Endothelial cell of umbilical vein (primary cell): ENCODE results near the gene DLK1. TPM values are rescaled to one million over a fixed set of nuclear protein-coding genes. Genes with fewer than 3 reads are reported as not detected.

Experiments used
- BruUV-seq: library from RNA; stranded (reverse); fragments of 400-500 nt; replicated peaks from 2 replicates; lab custom pipeline; 2021; lab: Mats Ljungman, UMichigan
- CTCF ChIA-PET: fragments of 300-600, 350-600 bp; sonication (Branson Sonifier 250); formaldehyde crosslinking; loops from one replicate; lab custom pipeline; 2021; ENCODE audit warnings: antibody characterized with exemption, inconsistent platforms; lab: Charles Lee
- POLR2A ChIA-PET: fragments of 300-600, 350-600 bp; sonication (Branson Sonifier 250); formaldehyde crosslinking; loops from one replicate; lab custom pipeline; 2021; ENCODE audit warnings: antibody characterized with exemption, inconsistent platforms; lab: Charles Lee
- DNase-seq: peaks from one replicate; pipeline ENCODE4 v3.0.0-alpha.2; 2011; ENCODE audit warnings: low read depth, low spot score
- FAIRE-seq: peaks from 2 replicates; lab custom pipeline; 2011; peaks lifted over from hg19 to GRCh38; lab: Jason Lieb, UNC
- H2AFZ ChIP-seq: 2 replicates; pipeline ENCODE4 v1.6.0; 2012; ENCODE audit warnings: low read depth, low read length, control low read depth, inconsistent platforms
- H3K27ac ChIP-seq: 2 replicates; pipeline ENCODE4 v1.5.1; 2011; ENCODE audit warnings: low read depth, mild to moderate bottlenecking, control low read depth, low read length, moderate library complexity; ENCODE audit not compliant: insufficient read depth
- H3K27me3 ChIP-seq, 2 experiments: 2 replicates each; pipeline versions ENCODE4 v1.6.0 to v1.6.1; 2011; ENCODE audit warnings: low read length in 2 of 2, mixed read lengths in 1 of 2; ENCODE audit not compliant: control insufficient read depth in 2 of 2, insufficient read depth in 2 of 2
- H3K36me3 ChIP-seq, 2 experiments: 2 replicates in 1 of 2; 3 replicates in 1 of 2; pipeline ENCODE4 v1.5.1; 2011; ENCODE audit warnings: low read length in 2 of 2, mild to moderate bottlenecking in 1 of 2, moderate library complexity in 1 of 2; ENCODE audit not compliant: control insufficient read depth in 2 of 2, insufficient read depth in 2 of 2; ENCODE audit errors: extremely low read depth in 1 of 2
- H3K4me1 ChIP-seq: 3 replicates; pipeline ENCODE4 v1.5.1; 2011; ENCODE audit warnings: mild to moderate bottlenecking, low read length; ENCODE audit not compliant: control insufficient read depth, insufficient read depth; ENCODE audit errors: extremely low read depth
- H3K4me2 ChIP-seq: 2 replicates; pipeline ENCODE4 v1.6.1; 2011; ENCODE audit warnings: low read length, control low read depth, mixed read lengths; ENCODE audit not compliant: insufficient read depth
- H3K4me3 ChIP-seq, 3 experiments: fragments of 200-600 bp in 1 of 3; sonication (generic), shearing (Covaris generic) in 1 of 3; replicated peaks in 1 of 3; 2 replicates each; pipeline ENCODE4 v1.5.1; 2011 to 2016; ENCODE audit warnings: control low read depth in 3 of 3, low read length in 3 of 3, mild to moderate bottlenecking in 2 of 3, inconsistent platforms in 1 of 3, low read depth in 1 of 3, moderate library complexity in 1 of 3; ENCODE audit not compliant: insufficient read depth in 1 of 3
- H3K79me2 ChIP-seq: 2 replicates; pipeline ENCODE4 v1.6.0; 2012; ENCODE audit warnings: low read length, inconsistent platforms; ENCODE audit not compliant: control insufficient read depth, insufficient read depth
- H3K9ac ChIP-seq: replicated peaks from 2 replicates; pipeline ENCODE3; 2011; ENCODE audit warnings: low read length, control low read depth; ENCODE audit not compliant: insufficient read depth; ENCODE audit errors: extremely low read depth
- H3K9me1 ChIP-seq: replicated peaks from 3 replicates; pipeline ENCODE4 v1.6.0; 2011; ENCODE audit warnings: mild to moderate bottlenecking, low read length; ENCODE audit not compliant: control insufficient read depth, insufficient read depth; ENCODE audit errors: extremely low read depth
- H3K9me3 ChIP-seq: replicated peaks from 2 replicates; pipeline ENCODE4 v1.5.1; 2012; ENCODE audit warnings: low read length, inconsistent platforms; ENCODE audit not compliant: control insufficient read depth, insufficient read depth
- H4K20me1 ChIP-seq: replicated peaks from 2 replicates; pipeline ENCODE3; 2011; ENCODE audit warnings: mild to moderate bottlenecking, low read length; ENCODE audit not compliant: control insufficient read depth, insufficient read depth; ENCODE audit errors: extremely low read depth
- MYC ChIP-seq: IDR thresholded peaks from one replicate; pipeline ENCODE4 v1.6.1; 2011; ENCODE audit warnings: mild to moderate bottlenecking, low read depth, low read length
- POLR2A ChIP-seq: IDR thresholded peaks from 2 replicates; pipeline ENCODE4 v1.6.1; 2012; ENCODE audit warnings: low read depth, mild to moderate bottlenecking, control low read depth, low read length
- POLR2AphosphoS5 ChIP-seq: IDR thresholded peaks from 2 replicates; pipeline ENCODE4 v1.6.1; 2012; ENCODE audit warnings: low read depth, mild to moderate bottlenecking, control low read depth, low read length, moderate library complexity; ENCODE audit not compliant: insufficient read depth
- dilution Hi-C: fragments of 300-500 bp; cut with MboI; formaldehyde crosslinking; loops from one replicate; pipeline ENCODE4 v1.15.0; 2019; ENCODE audit warnings: low sequenced_read_pairs; ENCODE audit not compliant: extremely low pct_ligation_motif_present
- intact Hi-C: fragments of 100-400 bp; cut with micrococcal nuclease; formaldehyde crosslinking; loops from one replicate; pipeline ENCODE4 v1.10.0; 2022
- polyA plus RNA-seq, 4 experiments: library from polyadenylated mRNA; depleted of rRNA in 3 of 4; stranded (reverse) in 3 of 4; unstranded in 1 of 4; fragments of >200 nt; gene quantifications; 2 replicates each; pipeline versions ENCODE4 v1.2.1 to v1.2.3, GENCODE V29; 2011 to 2012; ENCODE audit warnings: missing spikeins in 1 of 4
- total RNA-seq: library from RNA; stranded (reverse); gene quantifications from 2 replicates; pipeline ENCODE4 v1.2.3, GENCODE V29; 2021
- TF ChIP-seq, protein P1 (sequence below), 2 donors: IDR thresholded peaks; 1 replicate in 1 of 2; 2 replicates in 1 of 2; pipeline ENCODE4 v1.5.1; 2011; ENCODE audit warnings: low read length in 2 of 2, mild to moderate bottlenecking in 2 of 2, moderate library complexity in 2 of 2, control low read depth in 1 of 2, inconsistent platforms in 1 of 2, low read depth in 1 of 2; ENCODE audit not compliant: insufficient read depth in 1 of 2; ENCODE audit errors: extremely low read depth in 1 of 2

The DLK1 gene
- total and polyA plus RNA-seq, 2 donors (not counting 3 experiments of a cell fraction or from before 2014, with no cell fraction given): not detected

DNA sequence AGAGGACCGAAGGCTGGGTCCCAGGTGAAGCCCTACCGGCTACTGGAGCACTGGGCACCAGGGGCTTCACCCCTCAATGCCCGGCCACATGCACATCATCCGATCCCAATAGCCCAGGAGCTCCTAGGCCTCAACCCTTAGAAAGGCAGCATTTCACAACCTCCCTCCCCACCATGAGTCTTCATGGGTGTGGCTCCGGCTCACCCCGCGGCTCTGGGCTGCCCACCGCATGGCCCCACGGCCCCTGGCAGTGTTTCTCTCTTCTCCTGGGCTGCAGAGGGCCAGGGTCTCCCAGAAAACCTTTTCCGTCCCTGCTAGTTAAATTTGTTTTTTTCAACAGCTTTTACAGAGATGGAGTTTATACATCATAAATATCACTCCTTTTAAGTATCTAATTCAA, 28.6 kb upstream of the DLK1 start:
- Histone ChIP-seq H3K4me2 (no peak overlapping the region), H3K4me3 (no peak overlapping the region), H3K9ac (no peak overlapping the region), H3K79me2 (no peaks in the 10 kb centered on the region), H3K36me3 (no peaks in the 10 kb centered on the region), H2AFZ (no peak overlapping the region), H3K9me3 (no peaks in the 10 kb centered on the region), H3K4me1 (peaks cover 5% of the 10 kb centered on the region), H3K27ac (no peak overlapping the region), H4K20me1 (no peaks in the 10 kb centered on the region), H3K27me3 (peaks cover 0 to 3% of the 10 kb centered on the region in 2 experiments), H3K9me1 (no peaks in the 10 kb centered on the region)
- dilution Hi-C loops (no loop called here), intact Hi-C loops (no loop called here)
- ChIA-PET POLR2A (no interaction called here), CTCF (interaction anchor here (1.6 to 4.7 kb wide), 2 partner anchors 13 to 21 kb away, joined by 3 to 27 read pairs; no protein-coding TSS in a partner anchor)
- BruUV-seq: no TSS peak
- DNase-seq: no peak
- TF ChIP-seq MYC: no peak
- TF ChIP-seq, protein P1, sequence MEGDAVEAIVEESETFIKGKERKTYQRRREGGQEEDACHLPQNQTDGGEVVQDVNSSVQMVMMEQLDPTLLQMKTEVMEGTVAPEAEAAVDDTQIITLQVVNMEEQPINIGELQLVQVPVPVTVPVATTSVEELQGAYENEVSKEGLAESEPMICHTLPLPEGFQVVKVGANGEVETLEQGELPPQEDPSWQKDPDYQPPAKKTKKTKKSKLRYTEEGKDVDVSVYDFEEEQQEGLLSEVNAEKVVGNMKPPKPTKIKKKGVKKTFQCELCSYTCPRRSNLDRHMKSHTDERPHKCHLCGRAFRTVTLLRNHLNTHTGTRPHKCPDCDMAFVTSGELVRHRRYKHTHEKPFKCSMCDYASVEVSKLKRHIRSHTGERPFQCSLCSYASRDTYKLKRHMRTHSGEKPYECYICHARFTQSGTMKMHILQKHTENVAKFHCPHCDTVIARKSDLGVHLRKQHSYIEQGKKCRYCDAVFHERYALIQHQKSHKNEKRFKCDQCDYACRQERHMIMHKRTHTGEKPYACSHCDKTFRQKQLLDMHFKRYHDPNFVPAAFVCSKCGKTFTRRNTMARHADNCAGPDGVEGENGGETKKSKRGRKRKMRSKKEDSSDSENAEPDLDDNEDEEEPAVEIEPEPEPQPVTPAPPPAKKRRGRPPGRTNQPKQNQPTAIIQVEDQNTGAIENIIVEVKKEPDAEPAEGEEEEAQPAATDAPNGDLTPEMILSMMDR (IDR thresholded peaks at IDR 0.05; ENCODE audit: extremely low read depth in 1 of 2, insufficient read depth in 1 of 2, low read depth in 1 of 2, low read length in 2 of 2): no peak
- FAIRE-seq: no peak

DNA sequence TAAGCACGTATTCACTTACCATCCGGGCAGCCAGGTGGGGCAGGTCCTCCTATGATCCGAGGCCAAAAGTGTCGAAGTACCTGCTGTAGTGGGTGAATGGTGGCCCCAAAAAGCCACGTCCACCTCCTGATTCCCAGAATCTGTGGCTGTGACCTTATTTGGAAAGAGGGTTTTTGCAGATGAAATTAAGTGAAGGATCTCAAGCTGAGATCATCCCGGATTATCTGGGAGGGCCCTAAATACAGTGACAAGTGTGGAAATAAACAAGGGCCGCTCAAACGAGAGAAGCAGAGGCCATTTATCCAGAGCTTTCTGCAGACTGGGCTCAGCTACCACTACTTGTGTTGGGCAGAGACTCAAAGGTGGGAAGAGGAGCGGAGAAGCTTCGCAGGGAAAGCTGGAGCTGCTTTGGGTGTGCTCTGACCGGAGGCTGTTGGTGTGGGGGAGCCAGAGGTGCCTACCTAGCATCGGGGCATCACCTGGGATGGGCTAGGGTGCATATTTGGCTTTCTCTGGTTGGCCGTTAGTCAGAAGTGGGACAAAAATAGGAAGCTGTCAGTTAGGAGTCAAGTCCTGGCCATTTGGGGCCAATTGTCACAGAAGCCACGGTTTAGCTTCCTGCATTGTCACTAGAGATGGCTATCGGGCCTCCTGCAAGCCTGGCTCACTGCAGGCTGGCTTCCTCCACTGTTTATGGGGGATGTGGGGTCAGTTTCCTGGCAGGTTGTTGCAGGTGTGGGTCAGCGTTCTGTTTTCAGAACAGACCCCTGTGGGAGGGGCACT, 27.8 kb upstream of the DLK1 start:
- peaks cover 0 to 3% of the 10 kb centered on the region in 2 experiments for H3K27me3 ChIP-seq
- no peak overlapping the region for H3K9ac ChIP-seq
- no peak for TF ChIP-seq POLR2AphosphoS5
- no peak for TF ChIP-seq POLR2A
- TF ChIP-seq, protein P1 (IDR thresholded peaks at IDR 0.05; ENCODE audit: extremely low read depth in 1 of 2, insufficient read depth in 1 of 2, low read depth in 1 of 2, low read length in 2 of 2): no peak
- no peaks in the 10 kb centered on the region for H3K79me2 ChIP-seq
- no peaks in the 10 kb centered on the region for H3K36me3 ChIP-seq
- H2AFZ ChIP-seq: no peak overlapping the region
- intact Hi-C loops: no loop called here
- no peak overlapping the region for H3K4me2 ChIP-seq
- ChIA-PET POLR2A (no interaction called here), CTCF (interaction anchor here (1.6 to 4.7 kb wide), 2 partner anchors 12 to 21 kb away, joined by 3 to 27 read pairs; no protein-coding TSS in a partner anchor)
- H3K27ac ChIP-seq: no peak overlapping the region
- DNase-seq: no peak
- H3K4me3 ChIP-seq: no peak overlapping the region
- dilution Hi-C loops: no loop called here
- H3K9me1 ChIP-seq: no peaks in the 10 kb centered on the region
- no TSS peak for BruUV-seq
- H4K20me1 ChIP-seq: no peaks in the 10 kb centered on the region
- no peaks in the 10 kb centered on the region for H3K4me1 ChIP-seq
- H3K9me3 ChIP-seq: no peaks in the 10 kb centered on the region
- FAIRE-seq: no peak
